ENCODE measurements around the gene PCYT1A. TPM values are rescaled to one million over a fixed set of nuclear protein-coding genes. Genes with fewer than 3 reads are reported as not detected.

Gene PCYT1A
- total RNA-seq, 1 experiment from 2014 or later = 28.5 TPM

DNA sequence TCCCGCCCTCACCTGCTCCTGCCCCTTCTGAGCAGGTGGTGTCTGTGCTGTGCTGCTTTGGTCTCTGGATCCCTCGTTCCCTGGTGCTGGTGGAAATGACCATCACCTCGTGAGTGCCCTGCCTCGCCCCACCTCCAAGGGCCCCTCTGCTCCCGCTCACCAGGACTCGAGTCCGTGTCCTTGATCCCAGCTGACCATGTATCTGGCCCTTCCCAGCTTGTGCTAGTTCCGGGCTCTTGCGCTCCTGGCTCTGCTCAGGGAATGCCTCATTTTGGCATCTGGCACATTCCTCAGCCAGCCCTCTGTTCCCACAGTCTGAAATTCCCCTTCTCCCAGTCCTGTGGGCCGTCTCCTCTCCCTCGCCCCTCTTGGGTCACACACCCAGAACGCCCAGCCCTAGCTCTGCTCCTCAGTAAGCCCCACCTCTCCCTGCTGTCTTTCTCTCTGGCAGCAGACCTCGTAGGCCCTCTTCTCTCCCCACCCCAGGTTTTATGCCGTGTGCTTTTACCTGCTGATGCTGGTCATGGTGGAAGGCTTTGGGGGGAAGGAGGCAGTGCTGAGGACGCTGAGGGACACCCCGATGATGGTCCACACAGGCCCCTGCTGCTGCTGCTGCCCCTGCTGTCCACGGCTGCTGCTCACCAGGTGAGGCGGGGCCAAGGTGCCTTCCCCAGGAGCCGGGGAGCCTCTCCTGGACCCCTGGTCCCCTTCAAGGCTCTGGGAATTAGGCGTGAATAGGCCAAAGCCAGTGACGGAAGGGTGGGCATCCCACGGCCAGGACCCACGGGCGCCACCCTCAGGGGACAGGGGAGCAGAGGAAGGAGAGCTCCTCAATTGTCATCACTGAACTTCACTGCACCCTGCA, 59.7 kb downstream of the PCYT1A start:
- POLR2A ChIA-PET = no interaction called here
- TF ChIP-seq GABPB1 (CRISPR knock-in tag; IDR thresholded peaks at IDR 0.05) = peak; percentile 14; the same call in 1 of the 2 replicates
- TF ChIP-seq, protein P1, sequence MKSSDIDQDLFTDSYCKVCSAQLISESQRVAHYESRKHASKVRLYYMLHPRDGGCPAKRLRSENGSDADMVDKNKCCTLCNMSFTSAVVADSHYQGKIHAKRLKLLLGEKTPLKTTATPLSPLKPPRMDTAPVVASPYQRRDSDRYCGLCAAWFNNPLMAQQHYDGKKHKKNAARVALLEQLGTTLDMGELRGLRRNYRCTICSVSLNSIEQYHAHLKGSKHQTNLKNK (CRISPR knock-in tag; IDR thresholded peaks at IDR 0.05) = no peak
- ATAC-seq = peak; percentile 50
- H3K36me3 Mint-ChIP-seq = no peaks in the 10 kb centered on the region
- H3K4me3 Mint-ChIP-seq = no peak overlapping the region
- no peaks in the 10 kb centered on the region for H3K9me3 Mint-ChIP-seq
- peak overlapping the region; percentile 27; the same call in 1 of the 2 replicates for H3K27ac Mint-ChIP-seq
- no peaks in the 10 kb centered on the region for H3K27me3 Mint-ChIP-seq (ENCODE audit: low read depth)
- CTCF ChIA-PET = interaction anchor here (0.5 to 1.4 kb wide), 5 partner anchors 8 to 295 kb away, joined by 3 to 4 read pairs (median 3); no protein-coding TSS in a partner anchor
- DNase-seq (ENCODE audit: low spot score) = no peak
- peaks cover 19% of the 10 kb centered on the region for H3K4me1 Mint-ChIP-seq

DNA sequence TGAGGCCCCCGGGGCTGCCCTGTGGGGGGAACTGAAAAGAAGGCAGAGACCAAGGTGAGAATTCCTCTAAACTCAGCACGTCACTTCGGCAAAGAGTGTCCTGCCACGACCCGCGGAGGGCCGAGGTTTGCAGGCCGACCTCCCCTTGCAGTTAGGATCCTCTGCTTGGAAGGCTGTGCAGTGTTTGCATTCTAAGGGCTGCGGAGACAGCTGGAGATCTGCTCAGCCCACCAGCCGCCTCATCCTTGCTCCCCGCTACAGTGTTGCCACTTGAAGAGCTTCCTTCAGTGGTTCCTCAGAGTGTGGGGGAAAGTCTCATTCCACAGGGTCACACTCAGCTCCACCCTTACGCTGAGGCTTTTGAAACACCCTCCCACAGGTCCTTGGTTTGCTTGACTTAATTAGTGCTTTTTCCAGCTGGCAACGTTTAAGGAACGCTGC, 60.4 kb downstream of the PCYT1A start:
- Mint-ChIP-seq H3K27ac (no peak overlapping the region; the same call in 1 of the 2 replicates), H3K9me3 (no peaks in the 10 kb centered on the region), H3K36me3 (no peaks in the 10 kb centered on the region), H3K4me1 (peaks cover 19% of the 10 kb centered on the region), H3K4me3 (no peak overlapping the region), H3K27me3 (ENCODE audit: low read depth) (no peaks in the 10 kb centered on the region)
- no peak for TF ChIP-seq SP1 (CRISPR knock-in tag; conservative IDR thresholded peaks at IDR 0.05)
- TF ChIP-seq, protein P1 (CRISPR knock-in tag; IDR thresholded peaks at IDR 0.05) = no peak
- no peak for TF ChIP-seq OVOL2 (CRISPR knock-in tag; IDR thresholded peaks at IDR 0.05; ENCODE audit: borderline replicate concordance)
- ChIA-PET CTCF (interaction anchor here (1.2 to 1.4 kb wide), 3 partner anchors 8 to 296 kb away, joined by 3 to 4 read pairs (median 3); no protein-coding TSS in a partner anchor), POLR2A (no interaction called here)
- no peak for ATAC-seq
- DNase-seq (ENCODE audit: low spot score) = no peak

DNA sequence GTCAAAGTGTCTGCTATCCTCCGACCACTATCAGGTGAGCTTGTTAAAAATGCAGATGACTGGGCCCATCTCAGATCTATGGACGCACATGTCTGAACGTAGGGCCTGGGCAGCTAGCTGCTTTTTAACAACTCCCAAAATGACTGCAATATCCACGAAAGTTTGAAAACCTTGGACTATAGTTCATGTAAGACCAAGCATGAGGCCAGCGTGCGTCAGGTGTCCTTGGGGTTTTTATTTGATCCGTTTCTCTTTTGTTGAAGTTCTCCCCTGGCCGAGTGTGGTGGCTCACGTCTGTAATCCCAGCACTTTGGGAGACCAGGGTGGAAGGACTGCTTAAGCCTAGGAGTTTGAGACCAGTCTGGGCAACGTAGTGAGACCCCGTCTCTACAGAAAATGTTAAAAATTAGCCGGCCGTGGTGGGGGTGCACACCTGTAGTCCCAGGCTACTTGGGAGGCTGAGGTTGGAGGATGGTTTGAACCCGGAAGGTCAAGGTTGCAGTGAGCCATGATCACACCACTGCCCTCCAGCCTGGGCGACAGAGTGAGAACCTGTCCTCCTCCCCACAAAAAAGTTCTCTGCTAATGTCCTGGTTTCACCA, 61.7 kb downstream of the PCYT1A start:
- ATAC-seq (no peak), DNase-seq (ENCODE audit: low spot score) (no peak)
- CTCF ChIA-PET = no interaction called here
- TF ChIP-seq SMAD3 (CRISPR knock-in tag; IDR thresholded peaks at IDR 0.05; ENCODE audit: borderline replicate concordance) (no peak), GABPB1 (CRISPR knock-in tag; IDR thresholded peaks at IDR 0.05) (no peak), SP1 (CRISPR knock-in tag; conservative IDR thresholded peaks at IDR 0.05) (no peak), EMX1 (CRISPR knock-in tag; IDR thresholded peaks at IDR 0.05) (no peak), NFYB (CRISPR knock-in tag; conservative IDR thresholded peaks at IDR 0.05; ENCODE audit: low read depth) (no peak)
- TF ChIP-seq, protein P2, sequence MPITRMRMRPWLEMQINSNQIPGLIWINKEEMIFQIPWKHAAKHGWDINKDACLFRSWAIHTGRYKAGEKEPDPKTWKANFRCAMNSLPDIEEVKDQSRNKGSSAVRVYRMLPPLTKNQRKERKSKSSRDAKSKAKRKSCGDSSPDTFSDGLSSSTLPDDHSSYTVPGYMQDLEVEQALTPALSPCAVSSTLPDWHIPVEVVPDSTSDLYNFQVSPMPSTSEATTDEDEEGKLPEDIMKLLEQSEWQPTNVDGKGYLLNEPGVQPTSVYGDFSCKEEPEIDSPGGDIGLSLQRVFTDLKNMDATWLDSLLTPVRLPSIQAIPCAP (CRISPR knock-in tag; IDR thresholded peaks at IDR 0.05) = no peak
- TF ChIP-seq, protein P3, sequence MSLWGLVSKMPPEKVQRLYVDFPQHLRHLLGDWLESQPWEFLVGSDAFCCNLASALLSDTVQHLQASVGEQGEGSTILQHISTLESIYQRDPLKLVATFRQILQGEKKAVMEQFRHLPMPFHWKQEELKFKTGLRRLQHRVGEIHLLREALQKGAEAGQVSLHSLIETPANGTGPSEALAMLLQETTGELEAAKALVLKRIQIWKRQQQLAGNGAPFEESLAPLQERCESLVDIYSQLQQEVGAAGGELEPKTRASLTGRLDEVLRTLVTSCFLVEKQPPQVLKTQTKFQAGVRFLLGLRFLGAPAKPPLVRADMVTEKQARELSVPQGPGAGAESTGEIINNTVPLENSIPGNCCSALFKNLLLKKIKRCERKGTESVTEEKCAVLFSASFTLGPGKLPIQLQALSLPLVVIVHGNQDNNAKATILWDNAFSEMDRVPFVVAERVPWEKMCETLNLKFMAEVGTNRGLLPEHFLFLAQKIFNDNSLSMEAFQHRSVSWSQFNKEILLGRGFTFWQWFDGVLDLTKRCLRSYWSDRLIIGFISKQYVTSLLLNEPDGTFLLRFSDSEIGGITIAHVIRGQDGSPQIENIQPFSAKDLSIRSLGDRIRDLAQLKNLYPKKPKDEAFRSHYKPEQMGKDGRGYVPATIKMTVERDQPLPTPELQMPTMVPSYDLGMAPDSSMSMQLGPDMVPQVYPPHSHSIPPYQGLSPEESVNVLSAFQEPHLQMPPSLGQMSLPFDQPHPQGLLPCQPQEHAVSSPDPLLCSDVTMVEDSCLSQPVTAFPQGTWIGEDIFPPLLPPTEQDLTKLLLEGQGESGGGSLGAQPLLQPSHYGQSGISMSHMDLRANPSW (CRISPR knock-in tag; conservative IDR thresholded peaks at IDR 0.05; ENCODE audit: low read depth) = no peak
- TF ChIP-seq, protein P4, sequence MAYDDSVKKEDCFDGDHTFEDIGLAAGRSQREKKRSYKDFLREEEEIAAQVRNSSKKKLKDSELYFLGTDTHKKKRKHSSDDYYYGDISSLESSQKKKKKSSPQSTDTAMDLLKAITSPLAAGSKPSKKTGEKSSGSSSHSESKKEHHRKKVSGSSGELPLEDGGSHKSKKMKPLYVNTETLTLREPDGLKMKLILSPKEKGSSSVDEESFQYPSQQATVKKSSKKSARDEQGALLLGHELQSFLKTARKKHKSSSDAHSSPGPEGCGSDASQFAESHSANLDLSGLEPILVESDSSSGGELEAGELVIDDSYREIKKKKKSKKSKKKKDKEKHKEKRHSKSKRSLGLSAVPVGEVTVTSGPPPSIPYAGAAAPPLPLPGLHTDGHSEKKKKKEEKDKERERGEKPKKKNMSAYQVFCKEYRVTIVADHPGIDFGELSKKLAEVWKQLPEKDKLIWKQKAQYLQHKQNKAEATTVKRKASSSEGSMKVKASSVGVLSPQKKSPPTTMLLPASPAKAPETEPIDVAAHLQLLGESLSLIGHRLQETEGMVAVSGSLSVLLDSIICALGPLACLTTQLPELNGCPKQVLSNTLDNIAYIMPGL (CRISPR knock-in tag; IDR thresholded peaks at IDR 0.05) = no peak
- TF ChIP-seq, protein P5, sequence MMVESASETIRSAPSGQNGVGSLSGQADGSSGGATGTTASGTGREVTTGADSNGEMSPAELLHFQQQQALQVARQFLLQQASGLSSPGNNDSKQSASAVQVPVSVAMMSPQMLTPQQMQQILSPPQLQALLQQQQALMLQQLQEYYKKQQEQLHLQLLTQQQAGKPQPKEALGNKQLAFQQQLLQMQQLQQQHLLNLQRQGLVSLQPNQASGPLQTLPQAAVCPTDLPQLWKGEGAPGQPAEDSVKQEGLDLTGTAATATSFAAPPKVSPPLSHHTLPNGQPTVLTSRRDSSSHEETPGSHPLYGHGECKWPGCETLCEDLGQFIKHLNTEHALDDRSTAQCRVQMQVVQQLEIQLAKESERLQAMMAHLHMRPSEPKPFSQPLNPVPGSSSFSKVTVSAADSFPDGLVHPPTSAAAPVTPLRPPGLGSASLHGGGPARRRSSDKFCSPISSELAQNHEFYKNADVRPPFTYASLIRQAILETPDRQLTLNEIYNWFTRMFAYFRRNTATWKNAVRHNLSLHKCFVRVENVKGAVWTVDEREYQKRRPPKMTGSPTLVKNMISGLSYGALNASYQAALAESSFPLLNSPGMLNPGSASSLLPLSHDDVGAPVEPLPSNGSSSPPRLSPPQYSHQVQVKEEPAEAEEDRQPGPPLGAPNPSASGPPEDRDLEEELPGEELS (CRISPR knock-in tag; IDR thresholded peaks at IDR 0.05) = no peak
- TF ChIP-seq, protein P6, sequence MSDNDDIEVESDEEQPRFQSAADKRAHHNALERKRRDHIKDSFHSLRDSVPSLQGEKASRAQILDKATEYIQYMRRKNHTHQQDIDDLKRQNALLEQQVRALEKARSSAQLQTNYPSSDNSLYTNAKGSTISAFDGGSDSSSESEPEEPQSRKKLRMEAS (CRISPR knock-in tag; IDR thresholded peaks at IDR 0.05) = no peak
- TF ChIP-seq, protein P7, sequence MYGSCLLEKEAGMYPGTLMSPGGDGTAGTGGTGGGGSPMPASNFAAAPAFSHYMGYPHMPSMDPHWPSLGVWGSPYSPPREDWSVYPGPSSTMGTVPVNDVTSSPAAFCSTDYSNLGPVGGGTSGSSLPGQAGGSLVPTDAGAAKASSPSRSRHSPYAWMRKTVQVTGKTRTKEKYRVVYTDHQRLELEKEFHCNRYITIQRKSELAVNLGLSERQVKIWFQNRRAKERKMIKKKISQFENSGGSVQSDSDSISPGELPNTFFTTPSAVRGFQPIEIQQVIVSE (CRISPR knock-in tag; IDR thresholded peaks at IDR 0.05; ENCODE audit: borderline replicate concordance) = no peak
- TF ChIP-seq, protein P8, sequence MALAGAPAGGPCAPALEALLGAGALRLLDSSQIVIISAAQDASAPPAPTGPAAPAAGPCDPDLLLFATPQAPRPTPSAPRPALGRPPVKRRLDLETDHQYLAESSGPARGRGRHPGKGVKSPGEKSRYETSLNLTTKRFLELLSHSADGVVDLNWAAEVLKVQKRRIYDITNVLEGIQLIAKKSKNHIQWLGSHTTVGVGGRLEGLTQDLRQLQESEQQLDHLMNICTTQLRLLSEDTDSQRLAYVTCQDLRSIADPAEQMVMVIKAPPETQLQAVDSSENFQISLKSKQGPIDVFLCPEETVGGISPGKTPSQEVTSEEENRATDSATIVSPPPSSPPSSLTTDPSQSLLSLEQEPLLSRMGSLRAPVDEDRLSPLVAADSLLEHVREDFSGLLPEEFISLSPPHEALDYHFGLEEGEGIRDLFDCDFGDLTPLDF (CRISPR knock-in tag; IDR thresholded peaks at IDR 0.05) = no peak

More for the DNA sequence above, 61.7 kb downstream of the PCYT1A start:
- no peak overlapping the region for H3K4me3 Mint-ChIP-seq
- no peaks in the 10 kb centered on the region for H3K9me3 Mint-ChIP-seq
- peaks cover 19% of the 10 kb centered on the region for H3K4me1 Mint-ChIP-seq
- POLR2A ChIA-PET = interaction anchor here (0.6 kb wide), 1 partner anchor 148 kb away, joined by 4 read pairs; no protein-coding TSS in a partner anchor
- H3K27me3 Mint-ChIP-seq (ENCODE audit: low read depth) = no peaks in the 10 kb centered on the region
- H3K36me3 Mint-ChIP-seq = no peaks in the 10 kb centered on the region
- H3K27ac Mint-ChIP-seq = 0 out of 2 replicates have a peak overlapping the region, but pooled peaks have one; percentile 5
